Prostate gland (tissue), 2 donors: Measurements from ENCODE around the gene TMCO4.

Experiments used
- CTCF ChIP-seq, 4 experiments: fragments of 200-600 bp in 2 of 4; fragments of 450-650 bp in 2 of 4; sonication (generic) in 2 of 4; IDR thresholded peaks; 1 replicate in 3 of 4; 2 replicates in 1 of 4; pipeline ENCODE4 v1.5.1; 2016 to 2019; ENCODE audit warnings: antibody characterized with exemption in 4 of 4, mild to moderate bottlenecking in 2 of 4, moderate library complexity in 2 of 4
- POLR2A ChIP-seq: fragments of 450-650 bp; IDR thresholded peaks from one replicate; pipeline ENCODE4 v1.6.1; 2016; ENCODE audit warnings: antibody characterized with exemption, mild to moderate bottlenecking

DNA sequence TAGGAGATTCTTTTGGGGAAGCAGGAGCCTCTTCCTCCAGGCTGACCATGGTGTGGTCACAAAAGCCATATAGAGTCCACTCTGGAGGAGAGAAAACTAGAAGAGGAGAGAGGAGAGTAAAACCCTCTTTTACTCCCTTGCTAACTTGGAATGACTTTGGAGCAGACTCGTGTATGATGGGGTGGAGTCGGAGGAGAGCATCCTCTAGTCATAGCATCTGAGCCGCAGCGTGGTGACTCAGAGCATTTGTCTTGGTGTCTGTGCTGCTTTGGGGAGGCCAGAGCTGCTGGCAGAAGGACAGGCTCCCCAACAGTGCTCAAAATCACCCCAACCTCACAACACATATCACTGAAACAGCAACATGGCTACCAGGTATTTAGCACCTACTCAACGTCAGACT is 123.9 kb downstream of the TMCO4 start:
- TF ChIP-seq CTCF (IDR thresholded peaks at IDR 0.05) (no peak), POLR2A (no peak)
